Fibroblast of lung (primary cell): ENCODE data around the gene IGFBP6. TPM values are rescaled to one million over a fixed set of nuclear protein-coding genes. Genes with fewer than 3 reads are reported as not detected.

Experiments used
- DNase-seq, 2 donors: peaks; one replicate each; pipeline versions ENCODE4 v3.0.0 to v3.0.0-alpha.2; 2010; ENCODE audit warnings: low read depth in 2 of 2
- H2AFZ ChIP-seq: 2 replicates; pipeline ENCODE4 v1.5.1; 2012; ENCODE audit warnings: low read length, control low read depth, inconsistent platforms
- H3K27ac ChIP-seq: 2 replicates; pipeline ENCODE4 v1.5.1; 2011; ENCODE audit warnings: low read length, control low read depth; ENCODE audit not compliant: insufficient read depth
- H3K27me3 ChIP-seq: 2 replicates; pipeline ENCODE4 v1.5.1; 2011; ENCODE audit warnings: mild to moderate bottlenecking, low read length; ENCODE audit not compliant: control insufficient read depth, insufficient read depth
- H3K36me3 ChIP-seq: 2 replicates; pipeline ENCODE4 v1.5.1; 2011; ENCODE audit warnings: low read length; ENCODE audit not compliant: control insufficient read depth, insufficient read depth
- H3K4me1 ChIP-seq: 2 replicates; pipeline ENCODE4 v1.5.1; 2011; ENCODE audit warnings: low read length; ENCODE audit not compliant: control insufficient read depth, insufficient read depth; ENCODE audit errors: extremely low read depth
- H3K4me2 ChIP-seq: 2 replicates; pipeline ENCODE4 v1.5.1; 2011; ENCODE audit warnings: low read length, control low read depth; ENCODE audit not compliant: insufficient read depth; ENCODE audit errors: extremely low read depth
- H3K4me3 ChIP-seq, 4 experiments: fragments of 200-600 bp in 1 of 4; sonication (generic) in 1 of 4; replicated peaks in 1 of 4; 2 replicates each; pipeline ENCODE4 v1.5.1; 2011 to 2016; ENCODE audit warnings: low read length in 4 of 4, low read depth in 3 of 4, mild to moderate bottlenecking in 3 of 4, control low read depth in 2 of 4, inconsistent platforms in 1 of 4, mixed read lengths in 1 of 4; ENCODE audit not compliant: insufficient read depth in 1 of 4; ENCODE audit errors: control extremely low read depth in 1 of 4
- H3K79me2 ChIP-seq: 2 replicates; pipeline ENCODE4 v1.5.1; 2012; ENCODE audit warnings: mild to moderate bottlenecking, low read length, inconsistent platforms; ENCODE audit not compliant: control insufficient read depth, insufficient read depth
- H3K9ac ChIP-seq: 2 replicates; pipeline ENCODE4 v1.5.1; 2011; ENCODE audit warnings: mild to moderate bottlenecking, low read length, control low read depth; ENCODE audit not compliant: insufficient read depth
- H3K9me3 ChIP-seq: 2 replicates; pipeline ENCODE4 v1.5.1; 2012; ENCODE audit warnings: low read depth, low read length; ENCODE audit not compliant: control insufficient read depth, insufficient read depth
- H4K20me1 ChIP-seq: 2 replicates; pipeline ENCODE4 v1.5.1; 2011; ENCODE audit warnings: low read length; ENCODE audit not compliant: control insufficient read depth, insufficient read depth; ENCODE audit errors: extremely low read depth
- EZH2 ChIP-seq: IDR thresholded peaks from 2 replicates; pipeline ENCODE4 v1.5.1; 2012; ENCODE audit warnings: low read length, control low read depth, mild to moderate bottlenecking; ENCODE audit errors: missing control alignments
- polyA plus RNA-seq, 2 donors: library from polyadenylated mRNA; depleted of rRNA in 1 of 2; stranded (reverse) in 1 of 2; unstranded in 1 of 2; fragments of >200 nt; gene quantifications; 2 replicates each; pipeline ENCODE4 v1.2.1, GENCODE V29; 2011 to 2012; ENCODE audit warnings: missing spikeins in 1 of 2
- total RNA-seq: library from RNA; depleted of rRNA; stranded (reverse); fragments of >200 nt; gene quantifications from 2 replicates; pipeline ENCODE4 v1.2.1, GENCODE V29; 2014
- TF ChIP-seq, protein P1 (sequence below), 2 donors: IDR thresholded peaks in 1 of 2; conservative IDR thresholded peaks in 1 of 2; 1 replicate in 1 of 2; 2 replicates in 1 of 2; pipeline ENCODE4 v1.5.1; 2011 to 2012; ENCODE audit warnings: low read length in 2 of 2, control low read depth in 1 of 2, inconsistent platforms in 1 of 2, low read depth in 1 of 2, mild to moderate bottlenecking in 1 of 2

Gene IGFBP6
- total and polyA plus RNA-seq, 2 donors (not counting 1 experiment from before 2014, with no cell fraction given), result 229 to 592 TPM

- no peak overlapping the region for H2AFZ ChIP-seq
- H3K36me3 ChIP-seq, result peaks cover 44% of the 10 kb centered on the region
- H3K27ac ChIP-seq, result no peak overlapping the region
- TF ChIP-seq EZH2, result no peak
- H3K4me2 ChIP-seq, result no peak overlapping the region
- peaks cover 11% of the 10 kb centered on the region for H3K79me2 ChIP-seq
- no peak for DNase-seq
- peaks cover 28% of the 10 kb centered on the region for H3K4me1 ChIP-seq
- no peak overlapping the region for H3K4me3 ChIP-seq
- no peaks in the 10 kb centered on the region for H4K20me1 ChIP-seq
- no peaks in the 10 kb centered on the region for H3K27me3 ChIP-seq
- no peak overlapping the region for H3K9ac ChIP-seq
- H3K9me3 ChIP-seq, result no peaks in the 10 kb centered on the region
Observed at GRCh38 chr12:53055471-53056266, 41.8 kb upstream of the IGFBP6 start.

DNA sequence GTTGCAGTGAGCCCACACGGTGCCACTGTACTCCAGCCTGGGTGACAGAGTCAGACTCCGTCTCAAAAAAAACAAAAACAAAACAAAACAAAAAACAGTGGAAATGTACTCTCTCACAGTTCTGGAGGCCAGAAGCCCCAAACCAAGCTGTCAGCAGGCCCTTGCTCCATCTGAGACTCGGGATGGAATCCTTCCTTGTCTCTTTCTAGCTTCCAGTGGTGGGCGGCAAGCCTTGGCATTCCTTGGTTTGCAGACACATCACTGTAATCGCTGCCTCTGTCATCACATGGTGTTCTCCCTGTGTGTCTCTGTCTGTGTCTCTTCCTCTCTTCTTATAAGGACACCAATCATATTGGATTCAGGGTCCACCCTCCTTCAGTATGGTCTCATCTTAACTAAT, 41.2 kb upstream of the IGFBP6 start:
- peaks cover 7% of the 10 kb centered on the region for H3K79me2 ChIP-seq
- H3K4me2 ChIP-seq, result no peak overlapping the region
- H3K36me3 ChIP-seq, result peaks cover 50% of the 10 kb centered on the region
- no peaks in the 10 kb centered on the region for H3K27me3 ChIP-seq
- H4K20me1 ChIP-seq, result no peaks in the 10 kb centered on the region
- no peak overlapping the region for H3K27ac ChIP-seq
- DNase-seq, result no peak
- H3K9ac ChIP-seq, result no peak overlapping the region
- no peak overlapping the region for H2AFZ ChIP-seq
- peaks cover 32% of the 10 kb centered on the region for H3K4me1 ChIP-seq
- H3K9me3 ChIP-seq, result no peaks in the 10 kb centered on the region
- no peak for TF ChIP-seq EZH2
- TF ChIP-seq, protein P1, sequence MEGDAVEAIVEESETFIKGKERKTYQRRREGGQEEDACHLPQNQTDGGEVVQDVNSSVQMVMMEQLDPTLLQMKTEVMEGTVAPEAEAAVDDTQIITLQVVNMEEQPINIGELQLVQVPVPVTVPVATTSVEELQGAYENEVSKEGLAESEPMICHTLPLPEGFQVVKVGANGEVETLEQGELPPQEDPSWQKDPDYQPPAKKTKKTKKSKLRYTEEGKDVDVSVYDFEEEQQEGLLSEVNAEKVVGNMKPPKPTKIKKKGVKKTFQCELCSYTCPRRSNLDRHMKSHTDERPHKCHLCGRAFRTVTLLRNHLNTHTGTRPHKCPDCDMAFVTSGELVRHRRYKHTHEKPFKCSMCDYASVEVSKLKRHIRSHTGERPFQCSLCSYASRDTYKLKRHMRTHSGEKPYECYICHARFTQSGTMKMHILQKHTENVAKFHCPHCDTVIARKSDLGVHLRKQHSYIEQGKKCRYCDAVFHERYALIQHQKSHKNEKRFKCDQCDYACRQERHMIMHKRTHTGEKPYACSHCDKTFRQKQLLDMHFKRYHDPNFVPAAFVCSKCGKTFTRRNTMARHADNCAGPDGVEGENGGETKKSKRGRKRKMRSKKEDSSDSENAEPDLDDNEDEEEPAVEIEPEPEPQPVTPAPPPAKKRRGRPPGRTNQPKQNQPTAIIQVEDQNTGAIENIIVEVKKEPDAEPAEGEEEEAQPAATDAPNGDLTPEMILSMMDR (conservative IDR thresholded peaks at IDR 0.05 in 1 of 2, IDR thresholded peaks at IDR 0.05 in 1 of 2; ENCODE audit: low read depth in 1 of 2, low read length in 2 of 2), result no peak
- no peak overlapping the region for H3K4me3 ChIP-seq

- Histone ChIP-seq H3K9me3 (no peaks in the 10 kb centered on the region), H3K4me3 (no peak overlapping the region), H3K9ac (no peak overlapping the region), H3K4me1 (peaks cover 33% of the 10 kb centered on the region), H3K27me3 (no peaks in the 10 kb centered on the region), H3K79me2 (peaks cover 5% of the 10 kb centered on the region), H3K4me2 (no peak overlapping the region), H2AFZ (no peak overlapping the region), H4K20me1 (no peaks in the 10 kb centered on the region), H3K36me3 (peaks cover 50% of the 10 kb centered on the region), H3K27ac (no peak overlapping the region)
- no peak for TF ChIP-seq EZH2
- TF ChIP-seq, protein P1 (conservative IDR thresholded peaks at IDR 0.05 in 1 of 2, IDR thresholded peaks at IDR 0.05 in 1 of 2; ENCODE audit: low read depth in 1 of 2, low read length in 2 of 2), result no peak
- DNase-seq, result no peak
Observed at GRCh38 chr12:53056901-53057300, 40.6 kb upstream of the IGFBP6 start.
